Adrenal gland (tissue), 12 donors: ENCODE measurements around the gene SYNGR2. TPM values are rescaled to one million over a fixed set of nuclear protein-coding genes. Genes with fewer than 3 reads are reported as not detected.

ENCODE experiments used
- DNase-seq, 7 donors: peaks; one replicate each; pipeline ENCODE4 v3.0.0-alpha.2; 2019 to 2020
- H3K27ac ChIP-seq, 5 donors: fragments of 200-600 bp; sonication (generic) in 4 of 5; 1 replicate in 3 of 5; 2 replicates in 2 of 5; pipeline versions ENCODE4 v1.5.1 to v1.8.0; 2016 to 2020; ENCODE audit warnings: mild to moderate bottlenecking in 1 of 5
- H3K27me3 ChIP-seq: fragments of 200-600 bp; 2 replicates; pipeline ENCODE4 v1.8.0; 2021
- H3K36me3 ChIP-seq, 2 donors: fragments of 200-600 bp; replicated peaks in 1 of 2; 1 replicate in 1 of 2; 2 replicates in 1 of 2; pipeline versions ENCODE4 v1.5.1 to v1.8.0; 2018 to 2022
- H3K4me1 ChIP-seq, 2 donors: fragments of 200-600 bp; replicated peaks in 1 of 2; 1 replicate in 1 of 2; 2 replicates in 1 of 2; pipeline versions ENCODE4 v1.5.1 to v1.8.0; 2018 to 2021
- H3K4me3 ChIP-seq, 4 donors: fragments of 200-600 bp; sonication (generic) in 3 of 4; one replicate each; pipeline ENCODE4 v1.5.1; 2016 to 2018
- H3K9me3 ChIP-seq, 3 donors: fragments of 200-600 bp; sonication (generic) in 1 of 3; replicated peaks in 1 of 3; 1 replicate in 2 of 3; 2 replicates in 1 of 3; pipeline versions ENCODE4 v1.5.1 to v1.8.0; 2016 to 2021
- POLR2A ChIP-seq, 2 donors: fragments of 450-650 bp; IDR thresholded peaks; one replicate each; pipeline ENCODE4 v1.6.1; 2017; ENCODE audit warnings: antibody characterized with exemption in 2 of 2, mild to moderate bottlenecking in 2 of 2, moderate library complexity in 1 of 2
- WGBS, 4 donors: extraction: QIAGEN DNeasy Blood & Tissue Kit in 2 of 4; methylation state at CpG; one replicate each; pipeline versions ENCODE4 v1.1.5 to v1.1.7; 2013 to 2017; 5-methylcytosine and 5-hydroxymethylcytosine counted together
- intact Hi-C, 2 donors: fragments of 100-400 bp; cut with DNase I; formaldehyde crosslinking; loops; one replicate each; pipeline versions ENCODE4 v1.14.1 to v1.15.0; 2022 to 2023
- polyA plus RNA-seq, 3 donors: library from polyadenylated mRNA; stranded (reverse); fragments of 200-250 nt in 2 of 3; fragments of 350-450 nt in 1 of 3; fragmentation: Illumina TruSeq in 1 of 3; extraction: RNeasy Lipid Tissue Mini Kit (QIAGEN cat#74804) in 1 of 3; gene quantifications; one replicate each; pipeline ENCODE4 v1.2.3, GENCODE V29; 2013 to 2014
- total RNA-seq, 9 donors: library from RNA; depleted of rRNA in 4 of 9; stranded (reverse); fragments of >200 nt in 4 of 9; fragments of 120-200 nt in 1 of 9; fragmentation: NEBNext Ultra II Directional in 1 of 9; extraction: Animal tissue kit (Norgen Biotek cat#: 25700) in 1 of 9; gene quantifications; one replicate each; pipeline versions ENCODE4 v1.1.0 to v1.2.4, GENCODE V29; 2013 to 2023
- TF ChIP-seq, protein P1 (sequence below), 6 experiments: fragments of 450-650 bp in 4 of 6; fragments of 200-600 bp in 2 of 6; sonication (generic) in 1 of 6; IDR thresholded peaks; 1 replicate in 5 of 6; 2 replicates in 1 of 6; pipeline versions ENCODE4 v1.5.1 to v1.8.0; 2016 to 2021; ENCODE audit warnings: antibody characterized with exemption in 6 of 6, mild to moderate bottlenecking in 2 of 6, moderate library complexity in 1 of 6
- donor health status: healthy with polysubstance abuse.
- donor health status: Bipolar disorder and iron deficiency.
- donor health status: DM: yes; HTN: yes; CAD: no.
- donor health status: DM: no; HTN: no; CAD: no.
- donor health status: DM: no; HTN: no; CAD: no.
- donor health status: DM: yes; HTN: yes; CAD: no.

SYNGR2 gene
- total and polyA plus RNA-seq, 12 donors = 32.7 to 98.1 (median 58.3) TPM

DNA sequence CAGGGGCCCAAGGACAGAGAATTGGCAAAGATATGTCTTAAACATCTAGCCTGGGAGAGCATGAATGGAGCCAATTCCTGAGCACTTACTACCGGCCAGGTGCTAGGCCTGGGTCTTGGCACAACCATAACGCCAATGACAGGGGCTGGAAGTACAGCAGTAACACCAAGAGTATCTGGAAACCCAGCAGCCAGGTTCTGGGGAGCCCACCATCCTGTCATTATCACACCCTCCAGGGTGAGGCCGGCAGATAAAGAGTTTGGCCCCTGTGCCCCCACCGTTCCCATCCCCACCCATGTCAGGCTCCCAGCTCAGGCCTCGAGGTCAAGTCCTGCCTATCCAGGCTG lies 38.3 kb upstream of the SYNGR2 start:
- Histone ChIP-seq H3K27ac (peak overlapping the region in 2 of 5 donors; percentile 47 to 91), H3K4me1 (peaks cover 12 to 42% of the 10 kb centered on the region in 2 donors), H3K4me3 (no peak overlapping the region), H3K36me3 (no peaks in the 10 kb centered on the region), H3K9me3 (no peaks in the 10 kb centered on the region), H3K27me3 (peaks cover 11% of the 10 kb centered on the region)
- no peak for TF ChIP-seq POLR2A (IDR thresholded peaks at IDR 0.05)
- TF ChIP-seq, protein P1, sequence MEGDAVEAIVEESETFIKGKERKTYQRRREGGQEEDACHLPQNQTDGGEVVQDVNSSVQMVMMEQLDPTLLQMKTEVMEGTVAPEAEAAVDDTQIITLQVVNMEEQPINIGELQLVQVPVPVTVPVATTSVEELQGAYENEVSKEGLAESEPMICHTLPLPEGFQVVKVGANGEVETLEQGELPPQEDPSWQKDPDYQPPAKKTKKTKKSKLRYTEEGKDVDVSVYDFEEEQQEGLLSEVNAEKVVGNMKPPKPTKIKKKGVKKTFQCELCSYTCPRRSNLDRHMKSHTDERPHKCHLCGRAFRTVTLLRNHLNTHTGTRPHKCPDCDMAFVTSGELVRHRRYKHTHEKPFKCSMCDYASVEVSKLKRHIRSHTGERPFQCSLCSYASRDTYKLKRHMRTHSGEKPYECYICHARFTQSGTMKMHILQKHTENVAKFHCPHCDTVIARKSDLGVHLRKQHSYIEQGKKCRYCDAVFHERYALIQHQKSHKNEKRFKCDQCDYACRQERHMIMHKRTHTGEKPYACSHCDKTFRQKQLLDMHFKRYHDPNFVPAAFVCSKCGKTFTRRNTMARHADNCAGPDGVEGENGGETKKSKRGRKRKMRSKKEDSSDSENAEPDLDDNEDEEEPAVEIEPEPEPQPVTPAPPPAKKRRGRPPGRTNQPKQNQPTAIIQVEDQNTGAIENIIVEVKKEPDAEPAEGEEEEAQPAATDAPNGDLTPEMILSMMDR (IDR thresholded peaks at IDR 0.05) = no peak
- intact Hi-C loops = no loop called here
- 45 to 78% (median 59%) methylated on average over 5 of the region's 5 CpGs for WGBS, 4 donors
- no peak for DNase-seq

DNA sequence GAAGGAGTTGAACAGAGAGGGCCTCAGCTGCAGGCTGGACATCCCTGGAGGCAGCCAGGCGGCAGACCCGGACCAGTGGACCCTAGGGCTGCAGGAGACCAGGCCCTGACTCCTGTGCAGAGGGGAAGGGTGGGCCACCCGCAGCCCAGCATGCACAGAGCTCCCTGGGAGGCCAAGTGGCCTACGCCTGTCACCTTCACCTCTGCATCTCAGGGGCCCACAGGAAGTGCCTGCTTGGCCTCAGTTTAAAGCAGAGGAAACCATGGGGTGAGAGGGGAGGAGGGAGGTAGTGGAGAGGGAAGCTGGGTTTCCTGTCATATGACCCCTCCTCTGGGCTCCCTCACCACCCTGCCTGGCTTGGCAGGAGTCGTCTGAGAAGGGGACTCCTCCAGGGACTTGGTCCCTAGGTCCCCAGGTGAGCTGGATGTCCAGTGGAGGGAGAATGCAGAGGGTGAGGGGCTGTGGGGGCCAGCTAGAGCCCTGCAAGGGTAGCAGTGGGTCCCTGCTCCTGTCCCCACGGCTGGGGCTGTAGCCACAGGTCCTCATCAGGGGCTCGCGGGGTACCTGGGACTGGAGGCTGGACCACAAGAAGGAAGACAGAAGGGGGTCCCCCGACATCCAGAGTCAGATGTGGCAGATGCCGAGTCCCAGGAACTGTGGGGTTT lies 37.8 kb upstream of the SYNGR2 start, which contains the start of gene TMC8:
Gene TMC8, plus strand, starts transcription at position 335 of the 665 bp plus-strand sequence. CDS start 818 bp downstream, outside the sequence.
- Histone ChIP-seq H3K4me1 (peaks cover 12 to 39% of the 10 kb centered on the region in 2 donors), H3K27me3 (peaks cover 11% of the 10 kb centered on the region), H3K9me3 (no peaks in the 10 kb centered on the region), H3K4me3 (peak within 1 kb of the TSS in 1 of 4 donors; percentile 39), H3K27ac (peak within 1 kb of the TSS in 2 of 5 donors; percentile 47 to 91), H3K36me3 (no peaks in the 10 kb centered on the region)
- intact Hi-C loops = no loop called here
- DNase-seq = peak in 1 of 7 donors; percentile 53
- 52 to 75% (median 66%) methylated on average over 6 to 10 of the region's 10 CpGs for WGBS, 4 donors
- no peak for TF ChIP-seq POLR2A (IDR thresholded peaks at IDR 0.05)
- TF ChIP-seq, protein P1 (IDR thresholded peaks at IDR 0.05) = no peak

DNA sequence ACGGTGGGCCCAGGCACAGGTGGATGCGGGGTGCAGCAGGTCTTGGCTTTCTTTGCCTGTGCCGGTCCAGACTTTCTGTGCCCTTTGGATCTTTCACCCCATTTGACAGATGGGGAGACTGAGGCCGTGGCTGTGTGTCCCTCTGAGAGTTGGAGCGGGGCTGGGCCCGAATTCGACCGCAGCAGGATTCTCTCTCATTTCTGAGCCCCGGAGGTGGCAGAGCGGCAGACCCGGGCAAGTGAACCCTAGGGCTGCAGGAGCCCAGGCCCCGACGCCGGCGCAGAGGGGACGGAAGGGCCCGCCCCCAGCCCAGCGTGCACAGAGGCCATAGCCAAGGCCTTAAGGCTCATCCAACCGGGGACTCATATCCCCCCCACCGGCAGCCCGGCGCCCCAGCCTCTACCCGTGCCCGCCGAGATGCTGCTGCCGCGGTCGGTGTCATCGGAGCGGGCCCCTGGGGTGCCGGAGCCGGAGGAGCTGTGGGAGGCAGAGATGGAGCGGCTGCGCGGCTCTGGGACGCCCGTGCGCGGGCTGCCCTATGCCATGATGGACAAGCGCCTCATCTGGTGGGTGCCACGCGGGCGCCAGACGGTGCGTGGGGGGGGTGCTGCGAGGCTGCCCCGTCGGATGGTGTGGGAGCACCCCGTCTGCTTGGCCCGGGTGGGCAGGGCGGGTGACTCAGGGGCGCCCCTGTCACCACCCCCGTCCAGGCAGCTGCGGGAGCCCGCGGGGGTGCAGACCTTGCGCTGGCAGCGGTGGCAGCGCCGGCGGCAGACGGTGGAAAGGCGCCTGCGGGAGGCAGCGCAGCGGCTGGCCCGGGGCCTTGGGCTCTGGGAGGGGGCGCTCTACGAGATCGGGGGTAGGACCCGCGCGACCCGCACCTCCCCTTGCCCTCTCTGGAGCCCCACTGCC lies 37.0 kb upstream of the SYNGR2 start:
- peaks cover 9 to 32% of the 10 kb centered on the region in 2 donors for H3K4me1 ChIP-seq
- WGBS, 4 donors = 23 to 64% (median 27%) methylated on average over 7 to 74 of the region's 74 CpGs
- DNase-seq = no peak
- H3K27me3 ChIP-seq = peaks cover 11% of the 10 kb centered on the region
- intact Hi-C loops = no loop called here
- H3K4me3 ChIP-seq = peak overlapping the region in 1 of 4 donors; percentile 39
- no peaks in the 10 kb centered on the region for H3K36me3 ChIP-seq
- H3K27ac ChIP-seq = peak overlapping the region in 1 of 5 donors; percentile 91
- H3K9me3 ChIP-seq = no peaks in the 10 kb centered on the region
- TF ChIP-seq, protein P1 (IDR thresholded peaks at IDR 0.05) = no peak
- no peak for TF ChIP-seq POLR2A (IDR thresholded peaks at IDR 0.05)

DNA sequence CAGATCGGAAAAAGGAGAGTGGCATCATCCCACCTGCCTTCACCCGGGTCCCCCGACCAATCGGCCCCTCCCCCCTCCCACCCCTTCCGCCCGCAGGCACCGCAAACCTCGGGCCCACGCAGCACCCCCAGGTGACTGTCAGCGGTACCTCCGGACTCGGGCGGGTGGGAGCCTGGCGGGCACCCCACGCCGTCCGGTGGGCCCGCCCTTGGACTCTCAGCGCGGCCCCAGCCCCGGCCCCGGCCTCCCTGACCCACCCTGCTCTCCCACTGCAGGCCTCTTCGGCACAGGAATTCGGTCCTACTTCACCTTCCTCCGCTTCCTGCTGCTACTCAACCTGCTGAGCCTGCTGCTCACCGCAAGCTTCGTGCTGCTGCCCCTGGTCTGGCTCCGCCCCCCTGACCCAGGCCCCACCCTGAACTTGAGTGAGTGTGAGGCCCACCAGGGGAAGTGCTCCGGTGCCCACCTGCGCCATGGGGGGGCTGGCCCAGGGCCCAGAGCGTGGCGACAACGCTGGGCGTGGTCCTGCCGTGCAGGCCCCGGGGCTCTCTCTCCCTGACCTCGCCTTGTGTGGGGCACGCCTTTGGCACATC lies 36.2 kb upstream of the SYNGR2 start:
- Histone ChIP-seq H3K9me3 (no peaks in the 10 kb centered on the region), H3K36me3 (no peaks in the 10 kb centered on the region), H3K27me3 (peaks cover 11% of the 10 kb centered on the region), H3K27ac (peak overlapping the region in 1 of 5 donors; percentile 16), H3K4me3 (peak overlapping the region in 1 of 4 donors; percentile 39), H3K4me1 (peaks cover 9 to 32% of the 10 kb centered on the region in 2 donors)
- TF ChIP-seq, protein P1 (IDR thresholded peaks at IDR 0.05) = no peak
- no peak for TF ChIP-seq POLR2A (IDR thresholded peaks at IDR 0.05)
- no peak for DNase-seq
- intact Hi-C loops = no loop called here
- 25 to 37% (median 34%) methylated on average over 4 to 38 of the region's 38 CpGs for WGBS, 4 donors
